SK-N-SH treated with all-trans-retinoic acid at 6 μM for 48 hours (cell line): ENCODE results near the gene NTN1.

ENCODE experiments used
- ATAC-seq: fragments of 200-7000 bp; cut with Tn5 transposase; 3 replicates; pipeline ENCODE4 v1.9.1; 2020; ENCODE audit warnings: mild to moderate bottlenecking, moderate library complexity
- BACH2 ChIP-seq: fragments of 250-450 bp; sonication (Bioruptor Pico); IDR thresholded peaks from 2 replicates; pipeline ENCODE4 v1.9.0; 2021; ENCODE audit warnings: mild to moderate bottlenecking, borderline replicate concordance
- CREB5 ChIP-seq: fragments of 250-450 bp; sonication (Bioruptor Pico); IDR thresholded peaks from 2 replicates; pipeline ENCODE4 v1.5.1; 2020; ENCODE audit warnings: low read depth, mild to moderate bottlenecking, moderate library complexity
- CSDC2 ChIP-seq: fragments of 250-450 bp; sonication (Bioruptor Pico); IDR thresholded peaks from 2 replicates; pipeline ENCODE4 v1.5.0; 2020; ENCODE audit warnings: mild to moderate bottlenecking, moderate library complexity
- CSRNP3 ChIP-seq: fragments of 250-450 bp; sonication (Bioruptor Pico); IDR thresholded peaks from 2 replicates; pipeline ENCODE4 v1.5.1; 2021; ENCODE audit warnings: mild to moderate bottlenecking, moderate library complexity
- GLIS3 ChIP-seq: fragments of 250-450 bp; sonication (Bioruptor Pico); IDR thresholded peaks from 2 replicates; pipeline ENCODE4 v1.5.0; 2020; ENCODE audit warnings: mild to moderate bottlenecking, moderate library complexity
- ISL1 ChIP-seq: fragments of 250-450 bp; sonication (Bioruptor Pico); IDR thresholded peaks from 2 replicates; pipeline ENCODE4 v2.1.2; 2022; ENCODE audit warnings: mild to moderate bottlenecking, moderate library complexity
- OSR1 ChIP-seq: fragments of 250-450 bp; sonication (Bioruptor Pico); IDR thresholded peaks from 2 replicates; pipeline ENCODE4 v1.8.0; 2022; ENCODE audit warnings: moderate library complexity, mild to moderate bottlenecking, inconsistent platforms
- POU6F1 ChIP-seq: fragments of 250-450 bp; sonication (Bioruptor Pico); IDR thresholded peaks from 2 replicates; pipeline ENCODE4 v1.8.0; 2021; ENCODE audit warnings: low read depth, mild to moderate bottlenecking, moderate library complexity, borderline replicate concordance
- PPARA ChIP-seq: fragments of 250-450 bp; sonication (Bioruptor Pico); IDR thresholded peaks from 2 replicates; pipeline ENCODE4 v1.5.0; 2020; ENCODE audit warnings: mild to moderate bottlenecking, borderline replicate concordance
- TCF4 ChIP-seq: fragments of 250-450 bp; sonication (Bioruptor Pico); IDR thresholded peaks from 2 replicates; pipeline ENCODE4 v1.8.0; 2021; ENCODE audit warnings: mild to moderate bottlenecking, moderate library complexity, borderline replicate concordance
- TOX ChIP-seq: fragments of 250-450 bp; sonication (Bioruptor Pico); IDR thresholded peaks from 2 replicates; pipeline ENCODE4 v1.8.0; 2021; ENCODE audit warnings: mild to moderate bottlenecking, moderate library complexity, borderline replicate concordance
- ZC3H10 ChIP-seq: fragments of 250-450 bp; sonication (Bioruptor Pico); IDR thresholded peaks from 2 replicates; pipeline ENCODE4 v1.5.1; 2021; ENCODE audit warnings: mild to moderate bottlenecking, moderate library complexity
- ZFP3 ChIP-seq: fragments of 250-450 bp; sonication (Bioruptor Pico); IDR thresholded peaks from 2 replicates; pipeline ENCODE4 v1.5.0; 2020; ENCODE audit warnings: mild to moderate bottlenecking, moderate library complexity
- ZFP30 ChIP-seq: fragments of 450-650 bp; formaldehyde crosslinking; IDR thresholded peaks from 2 replicates; pipeline ENCODE4 v1.5.0; 2022; ENCODE audit warnings: mild to moderate bottlenecking, moderate library complexity
- ZNF565 ChIP-seq: fragments of 450-650 bp; formaldehyde crosslinking; conservative IDR thresholded peaks from 2 replicates; pipeline ENCODE4 v1.5.0; 2020; ENCODE audit warnings: low read depth, mild to moderate bottlenecking, moderate library complexity
- ZNF70 ChIP-seq: fragments of 450-650 bp; formaldehyde crosslinking; IDR thresholded peaks from 2 replicates; pipeline ENCODE4 v1.5.0; 2020; ENCODE audit warnings: mild to moderate bottlenecking, moderate library complexity
- ZNF8 ChIP-seq: fragments of 450-650 bp; formaldehyde crosslinking; IDR thresholded peaks from 2 replicates; pipeline ENCODE4 v1.5.0; 2020; ENCODE audit warnings: mild to moderate bottlenecking, moderate library complexity
- TF ChIP-seq, protein P1 (sequence below): fragments of 250-450 bp; sonication (Bioruptor Pico); IDR thresholded peaks from 2 replicates; pipeline ENCODE4 v1.8.0; 2020; ENCODE audit warnings: mild to moderate bottlenecking, moderate library complexity, borderline replicate concordance

The NTN1 gene

DNA sequence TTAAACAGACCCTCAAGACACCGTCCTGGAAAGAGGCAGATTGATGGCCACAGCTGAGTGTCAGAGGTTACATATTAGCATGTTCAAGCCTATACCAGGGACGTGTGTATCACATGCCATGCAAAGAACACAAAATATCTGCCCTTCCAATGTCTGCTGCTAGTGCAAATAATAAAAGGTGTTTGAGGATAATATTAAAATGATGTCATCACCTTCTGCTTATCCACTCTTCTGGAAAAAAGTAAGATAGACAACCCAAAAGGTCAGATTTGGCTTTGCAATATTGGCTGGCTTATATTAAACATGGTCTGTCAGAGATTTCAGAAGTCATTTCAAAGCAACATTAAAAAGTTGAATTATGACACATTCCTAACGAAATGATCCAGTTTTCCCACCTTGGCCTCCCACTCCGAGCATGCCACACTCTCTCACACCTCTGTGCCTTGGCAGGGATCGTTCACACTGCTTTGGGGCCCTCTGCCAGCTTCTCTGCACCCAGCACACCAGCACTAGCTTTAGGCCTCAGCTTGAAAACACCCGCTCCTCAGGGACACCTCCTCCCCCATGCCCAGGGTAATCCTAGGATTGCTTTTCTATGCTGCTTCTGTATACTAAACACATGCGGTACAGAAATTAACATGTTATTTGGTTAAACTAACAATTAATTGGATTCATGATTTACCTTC, 248.2 kb downstream of the NTN1 start (continued):
- TF ChIP-seq CSRNP3 (CRISPR knock-in tag): no peak
- TF ChIP-seq, protein P1, sequence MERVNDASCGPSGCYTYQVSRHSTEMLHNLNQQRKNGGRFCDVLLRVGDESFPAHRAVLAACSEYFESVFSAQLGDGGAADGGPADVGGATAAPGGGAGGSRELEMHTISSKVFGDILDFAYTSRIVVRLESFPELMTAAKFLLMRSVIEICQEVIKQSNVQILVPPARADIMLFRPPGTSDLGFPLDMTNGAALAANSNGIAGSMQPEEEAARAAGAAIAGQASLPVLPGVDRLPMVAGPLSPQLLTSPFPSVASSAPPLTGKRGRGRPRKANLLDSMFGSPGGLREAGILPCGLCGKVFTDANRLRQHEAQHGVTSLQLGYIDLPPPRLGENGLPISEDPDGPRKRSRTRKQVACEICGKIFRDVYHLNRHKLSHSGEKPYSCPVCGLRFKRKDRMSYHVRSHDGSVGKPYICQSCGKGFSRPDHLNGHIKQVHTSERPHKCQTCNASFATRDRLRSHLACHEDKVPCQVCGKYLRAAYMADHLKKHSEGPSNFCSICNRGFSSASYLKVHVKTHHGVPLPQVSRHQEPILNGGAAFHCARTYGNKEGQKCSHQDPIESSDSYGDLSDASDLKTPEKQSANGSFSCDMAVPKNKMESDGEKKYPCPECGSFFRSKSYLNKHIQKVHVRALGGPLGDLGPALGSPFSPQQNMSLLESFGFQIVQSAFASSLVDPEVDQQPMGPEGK (CRISPR knock-in tag): no peak
- TF ChIP-seq ZC3H10 (CRISPR knock-in tag): no peak
- TF ChIP-seq ZNF70 (CRISPR knock-in tag): no peak

GRCh38 chr17:9270921-9271320, 249.6 kb downstream of the NTN1 start:
- TF ChIP-seq GLIS3 (no peak), ZC3H10 (CRISPR knock-in tag) (no peak), BACH2 (CRISPR knock-in tag) (no peak), CSRNP3 (CRISPR knock-in tag) (no peak), ZNF8 (CRISPR knock-in tag) (no peak), ZNF70 (CRISPR knock-in tag) (no peak), CREB5 (CRISPR knock-in tag) (no peak), TCF4 (CRISPR knock-in tag) (no peak), ISL1 (CRISPR knock-in tag) (no peak), TOX (CRISPR knock-in tag) (no peak), ZNF565 (CRISPR knock-in tag) (no peak), ZFP30 (CRISPR knock-in tag) (no peak), POU6F1 (CRISPR knock-in tag) (no peak)
- no peak for ATAC-seq

GRCh38 chr17:9271989-9272388, 250.7 kb downstream of the NTN1 start:
- TF ChIP-seq ZNF70 (CRISPR knock-in tag): no peak
- TF ChIP-seq, protein P1 (CRISPR knock-in tag): no peak
- TF ChIP-seq ZNF565 (CRISPR knock-in tag): no peak
- TF ChIP-seq POU6F1 (CRISPR knock-in tag): no peak
- no peak for TF ChIP-seq CSRNP3 (CRISPR knock-in tag)
- TF ChIP-seq TOX (CRISPR knock-in tag): no peak
- TF ChIP-seq CSDC2: no peak
- no peak for TF ChIP-seq OSR1 (CRISPR knock-in tag)
- TF ChIP-seq ZFP3: no peak
- TF ChIP-seq TCF4 (CRISPR knock-in tag): no peak
- TF ChIP-seq PPARA (CRISPR knock-in tag): no peak
- ATAC-seq: no peak
